ENCODE data around the gene S100A10.

S100A10 gene

GRCh38 chr1:151948506-151948905 lies 45.2 kb downstream of the S100A10 start:
- no CpG with 5 or more reads among the region's 1 CpG for WGBS (ENCODE audit: extremely low coverage, insufficient coverage, insufficient read length)
- no peak overlapping the region for H3K14ac ChIP-seq (ENCODE audit: low read length)
- H2BK5ac ChIP-seq (ENCODE audit: low read depth, low read length, poor library complexity) = no peak overlapping the region

GRCh38 chr1:151947140-151947539 lies 46.5 kb downstream of the S100A10 start:
- Histone ChIP-seq H2AFZ (ENCODE audit: insufficient read depth, low read length, poor library complexity) (no peak overlapping the region), H3K4ac (ENCODE audit: low read depth, low read length) (no peak overlapping the region), H3K36me3 (ENCODE audit: control insufficient read depth in 1 of 2, insufficient read depth in 2 of 2, low read length in 2 of 2) (no peaks in the 10 kb centered on the region), H3K4me1 (ENCODE audit: control insufficient read depth in 1 of 2, insufficient read depth in 2 of 2, low read length in 2 of 2) (no peaks in the 10 kb centered on the region), H3K4me3 (ENCODE audit: low read depth, low read length) (no peak overlapping the region), H4K12ac (ENCODE audit: low read depth, low read length) (no peak overlapping the region), H3K18ac (ENCODE audit: low read length) (no peak overlapping the region), H3K4me2 (ENCODE audit: low read length) (no peak overlapping the region), H2AK5ac (ENCODE audit: low read length) (no peak overlapping the region), H2BK120ac (ENCODE audit: insufficient read depth, low read length, poor library complexity) (no peak overlapping the region), H3K9me3 (ENCODE audit: insufficient read depth, low read depth, low read length) (peaks cover 2% of the 10 kb centered on the region), H3K9ac (ENCODE audit: low read length) (no peak overlapping the region), H2BK12ac (ENCODE audit: low read length) (no peak overlapping the region), H4K8ac (ENCODE audit: low read depth, low read length) (no peak overlapping the region), H3K27me3 (ENCODE audit: insufficient read depth, low read length) (no peaks in the 10 kb centered on the region), H2BK5ac (ENCODE audit: low read depth, low read length, poor library complexity) (no peak overlapping the region), H3K23ac (ENCODE audit: low read length) (no peak overlapping the region), H3K27ac (ENCODE audit: low read depth, low read length) (no peak overlapping the region), H3K79me1 (ENCODE audit: low read length) (no peaks in the 10 kb centered on the region), H3K79me2 (ENCODE audit: control insufficient read depth, insufficient read depth, low read length, poor library complexity) (no peaks in the 10 kb centered on the region), H4K91ac (ENCODE audit: low read depth, low read length) (no peak overlapping the region), H3K14ac (ENCODE audit: low read length) (no peak overlapping the region)
- no CpG with 5 or more reads among the region's 2 CpGs for WGBS (ENCODE audit: extremely low coverage, insufficient coverage, insufficient read length)
- DNase-seq = peak in 1 of 2 donors; percentile 35

More at GRCh38 chr1:151948506-151948905, 45.2 kb downstream of the S100A10 start:
- H4K8ac ChIP-seq (ENCODE audit: low read depth, low read length) = no peak overlapping the region
- no peak overlapping the region for H3K4ac ChIP-seq (ENCODE audit: low read depth, low read length)
- no peak overlapping the region for H2BK12ac ChIP-seq (ENCODE audit: low read length)
- no peaks in the 10 kb centered on the region for H3K27me3 ChIP-seq (ENCODE audit: insufficient read depth, low read length)
- H3K4me1 ChIP-seq (ENCODE audit: control insufficient read depth in 1 of 2, insufficient read depth in 2 of 2, low read length in 2 of 2) = no peaks in the 10 kb centered on the region
- H3K4me2 ChIP-seq (ENCODE audit: low read length) = no peak overlapping the region
- H3K9me3 ChIP-seq (ENCODE audit: insufficient read depth, low read depth, low read length) = peaks cover 2% of the 10 kb centered on the region
- no peak overlapping the region for H2BK120ac ChIP-seq (ENCODE audit: insufficient read depth, low read length, poor library complexity)
- no peaks in the 10 kb centered on the region for H3K36me3 ChIP-seq (ENCODE audit: control insufficient read depth in 1 of 2, insufficient read depth in 2 of 2, low read length in 2 of 2)
- H3K79me1 ChIP-seq (ENCODE audit: low read length) = no peaks in the 10 kb centered on the region
- H3K79me2 ChIP-seq (ENCODE audit: control insufficient read depth, insufficient read depth, low read length, poor library complexity) = no peaks in the 10 kb centered on the region
- DNase-seq = no peak
- H3K27ac ChIP-seq (ENCODE audit: low read depth, low read length) = no peak overlapping the region
- no peak overlapping the region for H4K12ac ChIP-seq (ENCODE audit: low read depth, low read length)
- H4K91ac ChIP-seq (ENCODE audit: low read depth, low read length) = no peak overlapping the region
- H3K4me3 ChIP-seq (ENCODE audit: low read depth, low read length) = no peak overlapping the region
- H2AFZ ChIP-seq (ENCODE audit: insufficient read depth, low read length, poor library complexity) = no peak overlapping the region
- H3K9ac ChIP-seq (ENCODE audit: low read length) = no peak overlapping the region
- no peak overlapping the region for H3K23ac ChIP-seq (ENCODE audit: low read length)
- H2AK5ac ChIP-seq (ENCODE audit: low read length) = no peak overlapping the region
- H3K18ac ChIP-seq (ENCODE audit: low read length) = no peak overlapping the region

- H3K14ac ChIP-seq (ENCODE audit: low read length) = no peak overlapping the region
- H3K27me3 ChIP-seq (ENCODE audit: insufficient read depth, low read length) = no peaks in the 10 kb centered on the region
- no peak overlapping the region for H2BK120ac ChIP-seq (ENCODE audit: insufficient read depth, low read length, poor library complexity)
- H3K4me3 ChIP-seq (ENCODE audit: low read depth, low read length) = no peak overlapping the region
- H2BK5ac ChIP-seq (ENCODE audit: low read depth, low read length, poor library complexity) = no peak overlapping the region
- H3K4ac ChIP-seq (ENCODE audit: low read depth, low read length) = no peak overlapping the region
- no peak overlapping the region for H4K91ac ChIP-seq (ENCODE audit: low read depth, low read length)
- no peak overlapping the region for H3K4me2 ChIP-seq (ENCODE audit: low read length)
- no peaks in the 10 kb centered on the region for H3K36me3 ChIP-seq (ENCODE audit: control insufficient read depth in 1 of 2, insufficient read depth in 2 of 2, low read length in 2 of 2)
- peaks cover 2% of the 10 kb centered on the region for H3K9me3 ChIP-seq (ENCODE audit: insufficient read depth, low read depth, low read length)
- H3K79me2 ChIP-seq (ENCODE audit: control insufficient read depth, insufficient read depth, low read length, poor library complexity) = no peaks in the 10 kb centered on the region
- no peak overlapping the region for H3K27ac ChIP-seq (ENCODE audit: low read depth, low read length)
- no peak overlapping the region for H2BK12ac ChIP-seq (ENCODE audit: low read length)
- peak; percentile 98 to 100 for DNase-seq
- H3K79me1 ChIP-seq (ENCODE audit: low read length) = no peaks in the 10 kb centered on the region
- WGBS (ENCODE audit: extremely low coverage, insufficient coverage, insufficient read length) = no CpG with 5 or more reads among the region's 10 CpGs
- no peak overlapping the region for H2AK5ac ChIP-seq (ENCODE audit: low read length)
- H4K8ac ChIP-seq (ENCODE audit: low read depth, low read length) = no peak overlapping the region
- H2AFZ ChIP-seq (ENCODE audit: insufficient read depth, low read length, poor library complexity) = no peak overlapping the region
- no peak overlapping the region for H4K12ac ChIP-seq (ENCODE audit: low read depth, low read length)
- no peak overlapping the region for H3K23ac ChIP-seq (ENCODE audit: low read length)
- H3K4me1 ChIP-seq (ENCODE audit: control insufficient read depth in 1 of 2, insufficient read depth in 2 of 2, low read length in 2 of 2) = no peaks in the 10 kb centered on the region
- no peak overlapping the region for H3K18ac ChIP-seq (ENCODE audit: low read length)
- no peak overlapping the region for H3K9ac ChIP-seq (ENCODE audit: low read length)
These were observed 47.6 kb downstream of the S100A10 start for GRCh38 chr1:151945725-151946722.

GRCh38 chr1:151944857-151945575 lies 48.6 kb downstream of the S100A10 start:
- H4K12ac ChIP-seq (ENCODE audit: low read depth, low read length) = no peak overlapping the region
- no peak overlapping the region for H4K91ac ChIP-seq (ENCODE audit: low read depth, low read length)
- no peak overlapping the region for H2BK120ac ChIP-seq (ENCODE audit: insufficient read depth, low read length, poor library complexity)
- H3K36me3 ChIP-seq (ENCODE audit: control insufficient read depth in 1 of 2, insufficient read depth in 2 of 2, low read length in 2 of 2) = no peaks in the 10 kb centered on the region
- DNase-seq = peak in 1 of 2 donors; percentile 26
- H2AK5ac ChIP-seq (ENCODE audit: low read length) = no peak overlapping the region
- no peak overlapping the region for H3K18ac ChIP-seq (ENCODE audit: low read length)
- H3K4me2 ChIP-seq (ENCODE audit: low read length) = no peak overlapping the region
- H3K14ac ChIP-seq (ENCODE audit: low read length) = no peak overlapping the region
- no peak overlapping the region for H2BK5ac ChIP-seq (ENCODE audit: low read depth, low read length, poor library complexity)
- H3K27ac ChIP-seq (ENCODE audit: low read depth, low read length) = no peak overlapping the region
- H2AFZ ChIP-seq (ENCODE audit: insufficient read depth, low read length, poor library complexity) = no peak overlapping the region
- WGBS (ENCODE audit: extremely low coverage, insufficient coverage, insufficient read length) = no CpG with 5 or more reads among the region's 3 CpGs
- no peak overlapping the region for H2BK12ac ChIP-seq (ENCODE audit: low read length)
- no peak overlapping the region for H3K23ac ChIP-seq (ENCODE audit: low read length)
- no peaks in the 10 kb centered on the region for H3K4me1 ChIP-seq (ENCODE audit: control insufficient read depth in 1 of 2, insufficient read depth in 2 of 2, low read length in 2 of 2)
- no peak overlapping the region for H3K4me3 ChIP-seq (ENCODE audit: low read depth, low read length)
- no peak overlapping the region for H3K4ac ChIP-seq (ENCODE audit: low read depth, low read length)
- H3K79me2 ChIP-seq (ENCODE audit: control insufficient read depth, insufficient read depth, low read length, poor library complexity) = no peaks in the 10 kb centered on the region
- no peak overlapping the region for H3K9ac ChIP-seq (ENCODE audit: low read length)
- no peak overlapping the region for H4K8ac ChIP-seq (ENCODE audit: low read depth, low read length)
- no peaks in the 10 kb centered on the region for H3K79me1 ChIP-seq (ENCODE audit: low read length)
- peaks cover 2% of the 10 kb centered on the region for H3K9me3 ChIP-seq (ENCODE audit: insufficient read depth, low read depth, low read length)
- H3K27me3 ChIP-seq (ENCODE audit: insufficient read depth, low read length) = no peaks in the 10 kb centered on the region
